ENCODE measurements around the gene MRPL50. TPM values are rescaled to one million over a fixed set of nuclear protein-coding genes. Genes with fewer than 3 reads are reported as not detected.

MRPL50 gene
- total and polyA plus RNA-seq, 9 of the 15 experiments (the other 6 are each of a cell fraction or from before 2014, with no cell fraction given): 17.5 to 107 (median 37.4) TPM

DNA sequence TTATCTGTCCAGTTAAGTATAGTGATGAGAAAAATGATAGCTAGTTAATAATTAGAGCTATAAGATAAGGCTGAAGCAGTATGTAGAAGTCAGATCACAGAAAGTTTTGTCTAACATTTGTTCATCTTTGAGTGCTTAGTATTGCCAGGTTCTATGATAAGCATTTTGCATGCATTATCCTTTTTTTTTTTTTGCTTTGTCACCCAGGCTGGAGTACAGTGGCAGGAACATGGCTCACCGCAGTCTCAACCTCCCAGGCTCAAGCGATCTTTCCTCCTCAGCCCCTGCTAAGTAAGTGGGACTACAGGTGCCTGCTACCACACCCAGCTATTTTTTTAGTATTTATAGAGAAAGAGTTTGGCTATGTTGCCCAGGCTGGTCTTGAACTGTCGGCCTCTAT is 31.1 kb downstream of the MRPL50 start (continued):
- TF ChIP-seq HOXB6 (CRISPR knock-in tag; IDR thresholded peaks at IDR 0.05; ENCODE audit: borderline replicate concordance) (no peak), TARDBP (IDR thresholded peaks at IDR 0.05) (no peak), SETDB1 (IDR thresholded peaks at IDR 0.05; ENCODE audit: low read length) (no peak), POLR2G (IDR thresholded peaks at IDR 0.05; ENCODE audit: low read depth, low read length) (no peak), ZNF592 (IDR thresholded peaks at IDR 0.05) (peak; percentile 24; the same call in 1 of the 2 replicates), HMBOX1 (IDR thresholded peaks at IDR 0.05) (no peak), DPF2 (IDR thresholded peaks at IDR 0.05) (peak; percentile 51; the same call in 1 of the 2 replicates), MAFF (IDR thresholded peaks at IDR 0.05; ENCODE audit: low read length) (peak; percentile 52; the same call in 1 of the 2 replicates), XRCC5 (IDR thresholded peaks at IDR 0.05; ENCODE audit: low read depth, low read length) (no peak), ILF3 (IDR thresholded peaks at IDR 0.05; ENCODE audit: borderline replicate concordance) (no peak), ZNF143 (CRISPR knock-in tag; IDR thresholded peaks at IDR 0.05) (no peak), ZC3H4 (CRISPR knock-in tag; IDR thresholded peaks at IDR 0.05; ENCODE audit: borderline replicate concordance) (no peak), SIRT6 (IDR thresholded peaks at IDR 0.05; ENCODE audit: low read depth, low read length) (no peak), MBD2 (IDR thresholded peaks at IDR 0.05; ENCODE audit: borderline replicate concordance, low read depth) (no peak), NFE2 (IDR thresholded peaks at IDR 0.05; ENCODE audit: low read depth) (peak; percentile 87), MAFG (tag; conservative IDR thresholded peaks at IDR 0.05) (peak; percentile 81), CHD2 (IDR thresholded peaks at IDR 0.05; ENCODE audit: low read depth, low read length) (no peak), POLR3G (IDR thresholded peaks at IDR 0.05; ENCODE audit: extremely low read depth, insufficient read length, insufficient replicate concordance) (no peak), XRCC3 (IDR thresholded peaks at IDR 0.05) (no peak), ZNF445 (CRISPR knock-in tag; IDR thresholded peaks at IDR 0.05; ENCODE audit: low read depth) (no peak), STAT5B (CRISPR knock-in tag; IDR thresholded peaks at IDR 0.05) (no peak), ZNF316 (IDR thresholded peaks at IDR 0.05) (peak; percentile 86), C11orf30 (IDR thresholded peaks at IDR 0.05; ENCODE audit: low read depth) (peak; percentile 85), MAFK (IDR thresholded peaks at IDR 0.05; ENCODE audit: low read length) (peak; percentile 42; the same call in 1 of the 2 replicates)

All from K562 (cell line).